Nephron (organoid): Measurements from ENCODE around the gene GABRB1.

ENCODE experiments used
- H3K27ac Mint-ChIP-seq, 3 experiments: 2 replicates each; pipeline ENCODE4 v1.8.0; 2020; ENCODE audit warnings: mixed read lengths in 3 of 3, mild to moderate bottlenecking in 2 of 3, moderate library complexity in 1 of 3
- H3K27me3 Mint-ChIP-seq: 2 replicates; pipeline ENCODE4 v1.8.0; 2021; ENCODE audit warnings: low read depth, mild to moderate bottlenecking, moderate library complexity, mixed read lengths
- H3K36me3 Mint-ChIP-seq: 2 replicates; pipeline ENCODE4 v1.8.0; 2020; ENCODE audit warnings: low read depth, mixed read lengths
- H3K4me1 Mint-ChIP-seq: 2 replicates; pipeline ENCODE4 v1.8.0; 2020; ENCODE audit warnings: mixed read lengths
- H3K4me3 Mint-ChIP-seq, 3 experiments: 2 replicates each; pipeline ENCODE4 v1.8.0; 2020; ENCODE audit warnings: mild to moderate bottlenecking in 3 of 3, mixed read lengths in 3 of 3, moderate library complexity in 2 of 3
- H3K9me3 Mint-ChIP-seq: 2 replicates; pipeline ENCODE4 v1.8.0; 2020; ENCODE audit warnings: mixed read lengths
- CTCF ChIP-seq, 3 experiments: fragments of 200-600 bp; sonication (generic); IDR thresholded peaks; one replicate each; pipeline ENCODE4 v1.5.0; 2021; ENCODE audit warnings: antibody characterized with exemption in 3 of 3; ENCODE audit not compliant: unreplicated experiment in 3 of 3

Gene GABRB1

GRCh38 chr4:47209833-47210232 is 178.5 kb downstream of the GABRB1 start:
- H3K9me3 Mint-ChIP-seq = no peaks in the 10 kb centered on the region

GRCh38 chr4:47210828-47211227 is 179.5 kb downstream of the GABRB1 start:
- Mint-ChIP-seq H3K4me1 (no peaks in the 10 kb centered on the region), H3K27me3 (no peaks in the 10 kb centered on the region), H3K9me3 (no peaks in the 10 kb centered on the region), H3K4me3 (no peak overlapping the region), H3K27ac (no peak overlapping the region), H3K36me3 (no peaks in the 10 kb centered on the region)
- TF ChIP-seq CTCF (IDR thresholded peaks at IDR 0.05; ENCODE audit: unreplicated experiment in 3 of 3) = no peak

More at GRCh38 chr4:47209833-47210232, 178.5 kb downstream of the GABRB1 start:
- Mint-ChIP-seq H3K27ac (no peak overlapping the region), H3K36me3 (no peaks in the 10 kb centered on the region), H3K4me3 (no peak overlapping the region), H3K27me3 (no peaks in the 10 kb centered on the region), H3K4me1 (no peaks in the 10 kb centered on the region)
- TF ChIP-seq CTCF (IDR thresholded peaks at IDR 0.05; ENCODE audit: unreplicated experiment in 3 of 3) = no peak

GRCh38 chr4:47213106-47213505 is 181.7 kb downstream of the GABRB1 start:
- no peak overlapping the region for H3K4me3 Mint-ChIP-seq
- no peak overlapping the region for H3K27ac Mint-ChIP-seq
- no peaks in the 10 kb centered on the region for H3K36me3 Mint-ChIP-seq
- no peak for TF ChIP-seq CTCF (IDR thresholded peaks at IDR 0.05; ENCODE audit: unreplicated experiment in 3 of 3)
- no peaks in the 10 kb centered on the region for H3K27me3 Mint-ChIP-seq
- H3K9me3 Mint-ChIP-seq = no peaks in the 10 kb centered on the region
- H3K4me1 Mint-ChIP-seq = no peaks in the 10 kb centered on the region

- no peaks in the 10 kb centered on the region for H3K4me1 Mint-ChIP-seq
- no peaks in the 10 kb centered on the region for H3K9me3 Mint-ChIP-seq
- H3K27me3 Mint-ChIP-seq = no peaks in the 10 kb centered on the region
- TF ChIP-seq CTCF (IDR thresholded peaks at IDR 0.05; ENCODE audit: unreplicated experiment in 3 of 3) = no peak
- no peaks in the 10 kb centered on the region for H3K36me3 Mint-ChIP-seq
- no peak overlapping the region for H3K27ac Mint-ChIP-seq
- no peak overlapping the region for H3K4me3 Mint-ChIP-seq
Measured at GRCh38 chr4:47213539-47213938, 182.2 kb downstream of the GABRB1 start.

- no peak for TF ChIP-seq CTCF (IDR thresholded peaks at IDR 0.05; ENCODE audit: unreplicated experiment in 3 of 3)
- no peaks in the 10 kb centered on the region for H3K36me3 Mint-ChIP-seq
- no peaks in the 10 kb centered on the region for H3K9me3 Mint-ChIP-seq
- no peak overlapping the region for H3K27ac Mint-ChIP-seq
- H3K27me3 Mint-ChIP-seq = no peaks in the 10 kb centered on the region
- no peak overlapping the region for H3K4me3 Mint-ChIP-seq
- H3K4me1 Mint-ChIP-seq = no peaks in the 10 kb centered on the region
Measured at GRCh38 chr4:47213971-47214370, 182.6 kb downstream of the GABRB1 start.

GRCh38 chr4:47215759-47216158 is 184.4 kb downstream of the GABRB1 start:
- H3K4me3 Mint-ChIP-seq = no peak overlapping the region
- H3K4me1 Mint-ChIP-seq = no peaks in the 10 kb centered on the region
- H3K36me3 Mint-ChIP-seq = no peaks in the 10 kb centered on the region
- no peaks in the 10 kb centered on the region for H3K9me3 Mint-ChIP-seq
- H3K27ac Mint-ChIP-seq = no peak overlapping the region
- H3K27me3 Mint-ChIP-seq = no peaks in the 10 kb centered on the region
- TF ChIP-seq CTCF (IDR thresholded peaks at IDR 0.05; ENCODE audit: unreplicated experiment in 3 of 3) = no peak
